Vagina (tissue), 2 donors: ENCODE results near the gene DSCAML1. TPM values are rescaled to one million over a fixed set of nuclear protein-coding genes. Genes with fewer than 3 reads are reported as not detected.

Source experiments
- DNase-seq, 2 donors: peaks; one replicate each; pipeline ENCODE4 v3.0.0-alpha.2; 2017; ENCODE audit errors: extremely low spot score in 2 of 2
- H3K27ac ChIP-seq: fragments of 200-600 bp; sonication (generic); one replicate; pipeline ENCODE4 v1.5.1; 2019
- H3K27me3 ChIP-seq: fragments of 200-600 bp; sonication (generic); one replicate; pipeline ENCODE4 v1.5.1; 2019
- H3K36me3 ChIP-seq, 2 donors: fragments of 200-600 bp; sonication (generic); one replicate each; pipeline ENCODE4 v1.5.1; 2017 to 2019
- H3K4me1 ChIP-seq: fragments of 200-600 bp; sonication (generic); one replicate; pipeline ENCODE4 v1.5.1; 2019
- H3K4me3 ChIP-seq, 2 donors: fragments of 200-600 bp; sonication (generic); 1 replicate in 1 of 2; 2 replicates in 1 of 2; pipeline ENCODE4 v1.5.1; 2016 to 2019
- H3K9me3 ChIP-seq: fragments of 200-600 bp; sonication (generic); one replicate; pipeline ENCODE4 v1.5.1; 2019
- POLR2A ChIP-seq, 2 donors: fragments of 450-650 bp; IDR thresholded peaks; one replicate each; pipeline ENCODE4 v1.6.1; 2017; ENCODE audit warnings: antibody characterized with exemption in 2 of 2, mild to moderate bottlenecking in 2 of 2, moderate library complexity in 2 of 2
- POLR2AphosphoS5 ChIP-seq, 2 donors: sonication (generic); formaldehyde crosslinking; IDR thresholded peaks; one replicate each; pipeline ENCODE4 v1.9.0; 2017; ENCODE audit warnings: antibody characterized with exemption in 2 of 2, mild to moderate bottlenecking in 2 of 2, low read depth in 1 of 2; ENCODE audit not compliant: insufficient read depth in 1 of 2
- intact Hi-C: fragments of 100-400 bp; cut with DNase I; formaldehyde crosslinking; loops from one replicate; pipeline ENCODE4 v1.15.1; 2023
- total RNA-seq: library from RNA; depleted of rRNA; stranded (reverse); fragments of >200 nt; gene quantifications from one replicate; pipeline ENCODE4 v1.2.3, GENCODE V29; 2016
- TF ChIP-seq, protein P1 (sequence below), 3 experiments: fragments of 450-650 bp in 2 of 3; fragments of 200-600 bp in 1 of 3; sonication (generic) in 1 of 3; IDR thresholded peaks; one replicate each; pipeline ENCODE4 v1.5.1; 2017 to 2019; ENCODE audit warnings: antibody characterized with exemption in 3 of 3, mild to moderate bottlenecking in 2 of 3, moderate library complexity in 2 of 3

DSCAML1 gene
- total RNA-seq, 1 donor from 2014 or later = 0.25 TPM

DNA sequence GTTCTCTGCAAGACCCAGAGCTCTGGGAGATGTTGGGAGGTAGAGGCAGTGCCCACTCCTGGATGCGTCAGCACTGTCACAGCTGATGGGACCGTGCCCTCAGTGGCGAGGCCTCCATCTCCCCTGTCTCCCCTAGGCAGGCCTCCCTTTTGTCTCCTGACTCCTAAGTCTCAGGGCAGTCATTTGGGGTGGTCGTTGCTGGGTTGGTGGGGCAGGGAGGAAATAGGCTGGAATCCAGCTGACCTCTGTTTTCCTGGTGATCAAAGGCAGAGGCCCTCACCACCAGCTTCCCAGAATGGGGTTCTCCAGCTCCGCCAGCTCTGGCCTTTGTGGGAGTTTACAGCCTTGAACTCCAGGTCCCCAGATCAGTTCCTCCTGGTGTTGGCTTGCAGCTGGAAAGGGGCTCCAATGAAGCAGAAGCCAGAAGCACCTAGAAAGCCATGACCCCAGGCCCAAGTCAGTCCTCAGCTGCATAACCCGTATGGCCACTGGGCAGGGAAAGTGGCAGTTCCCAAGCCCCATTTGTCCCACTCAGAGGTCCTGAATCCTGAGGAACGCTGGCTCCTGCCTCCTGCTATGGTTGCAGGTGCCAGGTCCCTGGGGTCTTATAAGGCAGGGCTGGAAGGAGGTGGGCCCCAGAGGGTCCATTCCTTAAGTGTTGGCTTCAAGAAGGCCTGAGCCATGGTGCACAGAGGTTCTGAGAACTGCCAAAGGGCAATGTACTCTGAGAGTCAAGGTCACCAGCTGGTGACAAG lies 34.8 kb upstream of the DSCAML1 start:
- no peak overlapping the region for H3K27ac ChIP-seq
- no peak overlapping the region for H3K4me3 ChIP-seq
- peak in 1 of 2 donors; percentile 81 for DNase-seq
- peaks cover 35% of the 10 kb centered on the region for H3K4me1 ChIP-seq
- no peaks in the 10 kb centered on the region for H3K9me3 ChIP-seq
- intact Hi-C loops = no loop called here
- no peaks in the 10 kb centered on the region for H3K27me3 ChIP-seq
- no peaks in the 10 kb centered on the region for H3K36me3 ChIP-seq
- TF ChIP-seq, protein P1, sequence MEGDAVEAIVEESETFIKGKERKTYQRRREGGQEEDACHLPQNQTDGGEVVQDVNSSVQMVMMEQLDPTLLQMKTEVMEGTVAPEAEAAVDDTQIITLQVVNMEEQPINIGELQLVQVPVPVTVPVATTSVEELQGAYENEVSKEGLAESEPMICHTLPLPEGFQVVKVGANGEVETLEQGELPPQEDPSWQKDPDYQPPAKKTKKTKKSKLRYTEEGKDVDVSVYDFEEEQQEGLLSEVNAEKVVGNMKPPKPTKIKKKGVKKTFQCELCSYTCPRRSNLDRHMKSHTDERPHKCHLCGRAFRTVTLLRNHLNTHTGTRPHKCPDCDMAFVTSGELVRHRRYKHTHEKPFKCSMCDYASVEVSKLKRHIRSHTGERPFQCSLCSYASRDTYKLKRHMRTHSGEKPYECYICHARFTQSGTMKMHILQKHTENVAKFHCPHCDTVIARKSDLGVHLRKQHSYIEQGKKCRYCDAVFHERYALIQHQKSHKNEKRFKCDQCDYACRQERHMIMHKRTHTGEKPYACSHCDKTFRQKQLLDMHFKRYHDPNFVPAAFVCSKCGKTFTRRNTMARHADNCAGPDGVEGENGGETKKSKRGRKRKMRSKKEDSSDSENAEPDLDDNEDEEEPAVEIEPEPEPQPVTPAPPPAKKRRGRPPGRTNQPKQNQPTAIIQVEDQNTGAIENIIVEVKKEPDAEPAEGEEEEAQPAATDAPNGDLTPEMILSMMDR (IDR thresholded peaks at IDR 0.05) = no peak
- TF ChIP-seq POLR2AphosphoS5 (IDR thresholded peaks at IDR 0.05; ENCODE audit: insufficient read depth in 1 of 2, low read depth in 1 of 2) = no peak
- TF ChIP-seq POLR2A (IDR thresholded peaks at IDR 0.05) = no peak

DNA sequence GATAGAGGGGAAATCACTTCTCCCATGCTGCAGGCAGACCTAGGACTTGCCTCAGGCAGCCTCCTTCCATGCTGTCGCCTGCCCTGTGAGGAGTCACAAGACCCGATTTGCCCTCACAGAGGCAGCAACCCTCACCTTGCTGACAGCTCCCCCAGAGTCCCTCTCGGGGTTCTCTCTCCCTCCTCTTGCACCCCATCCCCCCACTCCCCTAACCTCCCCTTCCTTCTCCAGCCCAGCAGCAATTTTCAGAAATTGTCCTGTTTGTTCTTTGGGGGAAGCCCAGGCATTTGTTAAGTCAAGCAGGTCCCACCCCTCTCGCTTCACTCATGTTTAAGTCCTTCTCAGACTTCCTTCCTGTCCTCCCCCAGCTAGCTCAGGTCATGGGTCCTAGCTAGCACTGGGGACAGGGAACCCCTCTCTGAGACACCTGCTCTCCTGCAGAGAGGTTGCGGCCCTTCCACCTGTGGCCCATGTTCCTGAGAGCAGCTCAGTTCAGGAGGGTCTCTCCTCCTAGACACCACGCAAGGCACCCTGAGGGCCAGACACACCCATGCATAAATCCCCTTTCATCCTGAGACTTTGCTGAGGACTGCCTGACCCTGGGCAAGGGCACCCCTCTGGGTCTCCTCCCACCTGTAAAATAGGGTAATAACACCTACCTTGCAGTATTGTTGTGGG lies 33.8 kb upstream of the DSCAML1 start:
- H3K27me3 ChIP-seq = no peaks in the 10 kb centered on the region
- DNase-seq = peak in 1 of 2 donors; percentile 74
- TF ChIP-seq, protein P1 (IDR thresholded peaks at IDR 0.05) = no peak
- TF ChIP-seq POLR2A (IDR thresholded peaks at IDR 0.05) = no peak
- TF ChIP-seq POLR2AphosphoS5 (IDR thresholded peaks at IDR 0.05; ENCODE audit: insufficient read depth in 1 of 2, low read depth in 1 of 2) = no peak
- no peak overlapping the region for H3K4me3 ChIP-seq
- no peaks in the 10 kb centered on the region for H3K9me3 ChIP-seq
- H3K4me1 ChIP-seq = peaks cover 35% of the 10 kb centered on the region
- no peak overlapping the region for H3K27ac ChIP-seq
- intact Hi-C loops = no loop called here
- H3K36me3 ChIP-seq = no peaks in the 10 kb centered on the region

DNA sequence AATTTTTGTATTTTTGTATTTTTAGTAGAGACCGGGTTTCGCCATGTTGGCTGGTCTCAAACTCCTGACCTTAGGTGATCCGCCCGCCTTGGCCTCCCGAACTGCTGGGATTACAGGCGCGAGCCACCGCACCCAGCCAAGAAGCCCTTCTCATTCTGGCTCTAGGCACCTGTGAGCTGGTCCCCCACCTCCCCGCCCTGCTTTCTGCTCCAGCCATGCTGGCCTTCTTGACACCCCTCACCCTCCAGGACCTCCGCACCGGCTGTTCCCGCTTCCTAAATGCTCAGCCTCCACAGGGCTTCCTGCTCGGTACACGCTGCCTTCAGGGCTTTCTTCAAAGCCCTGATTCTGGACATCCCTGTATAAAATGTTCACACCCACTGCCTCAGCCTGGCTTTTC lies 33.1 kb upstream of the DSCAML1 start:
- Histone ChIP-seq H3K36me3 (no peaks in the 10 kb centered on the region), H3K27me3 (no peaks in the 10 kb centered on the region), H3K4me3 (no peak overlapping the region), H3K27ac (no peak overlapping the region), H3K9me3 (no peaks in the 10 kb centered on the region), H3K4me1 (peaks cover 42% of the 10 kb centered on the region)
- TF ChIP-seq, protein P1 (IDR thresholded peaks at IDR 0.05) = no peak
- TF ChIP-seq POLR2A (IDR thresholded peaks at IDR 0.05) (no peak), POLR2AphosphoS5 (IDR thresholded peaks at IDR 0.05; ENCODE audit: insufficient read depth in 1 of 2, low read depth in 1 of 2) (no peak)
- peak in 1 of 2 donors; percentile 47 for DNase-seq
- intact Hi-C loops = no loop called here

DNA sequence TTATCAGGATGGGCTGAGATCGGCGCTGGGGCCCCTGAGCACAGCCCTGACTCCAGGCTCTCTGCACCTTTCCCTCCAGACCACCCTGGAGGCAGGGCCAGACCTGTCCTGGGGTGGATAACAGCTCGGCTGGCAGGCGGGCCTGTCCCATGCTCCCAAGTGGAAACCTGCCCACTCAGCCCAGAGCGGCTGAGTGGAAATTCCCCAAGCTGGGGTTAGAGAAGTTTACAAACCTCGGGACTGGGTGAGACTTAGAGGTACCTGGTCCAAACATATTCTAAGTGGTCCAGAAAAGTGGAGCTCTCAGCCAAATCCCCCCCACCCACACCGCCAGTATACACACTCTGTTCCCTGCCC lies 32.3 kb upstream of the DSCAML1 start:
- H3K27ac ChIP-seq = peak overlapping the region; percentile 60

More for the DNA sequence above, 32.3 kb upstream of the DSCAML1 start:
- Histone ChIP-seq H3K36me3 (no peaks in the 10 kb centered on the region), H3K9me3 (no peaks in the 10 kb centered on the region), H3K4me1 (peaks cover 46% of the 10 kb centered on the region), H3K4me3 (no peak overlapping the region), H3K27me3 (no peaks in the 10 kb centered on the region)
- TF ChIP-seq POLR2AphosphoS5 (IDR thresholded peaks at IDR 0.05; ENCODE audit: insufficient read depth in 1 of 2, low read depth in 1 of 2) (no peak), POLR2A (IDR thresholded peaks at IDR 0.05) (no peak)
- TF ChIP-seq, protein P1 (IDR thresholded peaks at IDR 0.05) = no peak
- intact Hi-C loops = no loop called here
- DNase-seq = peak in 1 of 2 donors; percentile 83
